Activated T-helper 2 cell treated with anti-CD3 and anti-CD28 coated beads, Interferon-gamma antibody, Interleukin-2, Interleukin-4, amounts not matched to agents 10 μg/mL and 5 μg/mL and 100 μg/mL, durations not matched to agents 14 hours and 24 hours and 36 hours (primary cell): ENCODE data around the gene ZNHIT6. TPM values are rescaled to one million over a fixed set of nuclear protein-coding genes. Genes with fewer than 3 reads are reported as not detected.
"Not testable (repeated sequence)": the region's sequence is repeated elsewhere in the genome, so short reads cannot be mapped to it uniquely, and the experiment has no call there.

Experiments used
- DNase-seq: peaks from one replicate; pipeline ENCODE4 v3.0.0; 2021; ENCODE audit warnings: low spot score
- H3K27ac Mint-ChIP-seq: one replicate; pipeline ENCODE4 v1.8.0; 2021; ENCODE audit warnings: mixed read lengths
- H3K27me3 Mint-ChIP-seq: one replicate; pipeline ENCODE4 v1.8.0; 2021; ENCODE audit warnings: low read depth, mixed read lengths
- H3K36me3 Mint-ChIP-seq: one replicate; pipeline ENCODE4 v1.8.0; 2021; ENCODE audit warnings: low read depth, mixed read lengths
- H3K4me1 Mint-ChIP-seq: one replicate; pipeline ENCODE4 v1.8.0; 2021; ENCODE audit warnings: low read depth, mixed read lengths
- H3K4me3 Mint-ChIP-seq: one replicate; pipeline ENCODE4 v1.8.0; 2021; ENCODE audit warnings: low read depth, mild to moderate bottlenecking, moderate library complexity, mixed read lengths
- H3K9me3 Mint-ChIP-seq: one replicate; pipeline ENCODE4 v1.8.0; 2021; ENCODE audit warnings: mixed read lengths
- intact Hi-C: fragments of 100-400 bp; cut with micrococcal nuclease; formaldehyde crosslinking; loops from one replicate; pipeline ENCODE4 v1.15.1; 2023
- total RNA-seq: library from RNA; stranded (reverse); gene quantifications from 2 replicates; pipeline ENCODE4 v1.2.3, GENCODE V29; 2022

The ZNHIT6 gene, protein sequence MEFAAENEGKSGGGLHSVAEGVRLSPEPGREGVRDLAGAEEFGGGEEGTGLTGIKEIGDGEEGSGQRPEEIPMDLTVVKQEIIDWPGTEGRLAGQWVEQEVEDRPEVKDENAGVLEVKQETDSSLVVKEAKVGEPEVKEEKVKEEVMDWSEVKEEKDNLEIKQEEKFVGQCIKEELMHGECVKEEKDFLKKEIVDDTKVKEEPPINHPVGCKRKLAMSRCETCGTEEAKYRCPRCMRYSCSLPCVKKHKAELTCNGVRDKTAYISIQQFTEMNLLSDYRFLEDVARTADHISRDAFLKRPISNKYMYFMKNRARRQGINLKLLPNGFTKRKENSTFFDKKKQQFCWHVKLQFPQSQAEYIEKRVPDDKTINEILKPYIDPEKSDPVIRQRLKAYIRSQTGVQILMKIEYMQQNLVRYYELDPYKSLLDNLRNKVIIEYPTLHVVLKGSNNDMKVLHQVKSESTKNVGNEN
- total RNA-seq, result 19.9 and 21.8 TPM in 2 replicates

DNA sequence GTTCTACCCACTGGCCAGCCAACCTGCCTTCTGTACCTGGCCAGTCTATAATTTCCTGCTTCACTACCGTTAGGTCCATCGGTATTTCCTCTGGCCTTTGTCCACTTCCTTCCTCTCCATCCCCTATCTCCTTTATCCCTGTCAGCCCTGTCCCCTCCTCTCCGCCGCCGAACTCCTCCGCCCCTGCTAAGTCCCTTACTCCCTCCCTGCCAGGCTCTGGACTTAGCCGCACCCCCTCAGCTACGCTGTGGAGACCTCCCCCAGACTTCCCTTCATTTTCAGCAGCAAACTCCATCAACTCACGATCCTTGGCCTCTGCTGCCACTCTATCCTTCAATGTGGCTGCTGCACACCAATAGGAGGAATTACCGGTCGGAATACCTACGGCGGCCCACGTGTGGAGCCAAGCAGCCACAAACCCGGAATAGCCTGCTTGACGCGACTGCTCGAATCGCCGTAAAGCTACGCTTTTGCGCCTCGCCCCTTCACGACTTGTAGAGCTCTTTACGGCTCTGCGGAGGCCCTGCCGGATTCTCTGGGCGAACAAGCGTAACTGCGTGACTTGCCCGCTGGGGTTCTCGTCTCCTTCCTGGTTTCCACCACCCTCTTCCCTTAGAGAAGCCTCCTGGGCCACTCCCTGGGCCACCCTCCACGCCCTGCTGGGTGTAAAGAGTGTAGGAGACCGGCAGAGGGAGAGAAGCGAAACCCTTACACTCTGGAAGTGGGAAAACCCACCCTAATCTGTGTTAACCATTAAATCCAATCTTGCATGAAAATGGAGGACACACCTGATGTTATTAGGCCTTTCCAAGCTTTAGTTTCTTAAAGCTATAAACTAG lies at the start of gene ZNHIT6:
TSS of gene ZNHIT6 (minus strand) at position 444 of the 839 bp plus-strand sequence. CDS start at position 295, 149 bp downstream.
- peaks cover 1% of the 10 kb centered on the region for H3K27me3 Mint-ChIP-seq
- intact Hi-C loops, result loop anchor here (5.0 kb wide), 2 partner anchors 131 to 411 kb away; no protein-coding TSS in a partner anchor
- no peak within 1 kb of the TSS for H3K27ac Mint-ChIP-seq
- peak; percentile 84 for DNase-seq
- H3K9me3 Mint-ChIP-seq, result no peaks in the 10 kb centered on the region
- peaks cover 28% of the 10 kb centered on the region for H3K36me3 Mint-ChIP-seq
- no peak within 1 kb of the TSS for H3K4me3 Mint-ChIP-seq
- H3K4me1 Mint-ChIP-seq, result peaks cover 20% of the 10 kb centered on the region

DNA sequence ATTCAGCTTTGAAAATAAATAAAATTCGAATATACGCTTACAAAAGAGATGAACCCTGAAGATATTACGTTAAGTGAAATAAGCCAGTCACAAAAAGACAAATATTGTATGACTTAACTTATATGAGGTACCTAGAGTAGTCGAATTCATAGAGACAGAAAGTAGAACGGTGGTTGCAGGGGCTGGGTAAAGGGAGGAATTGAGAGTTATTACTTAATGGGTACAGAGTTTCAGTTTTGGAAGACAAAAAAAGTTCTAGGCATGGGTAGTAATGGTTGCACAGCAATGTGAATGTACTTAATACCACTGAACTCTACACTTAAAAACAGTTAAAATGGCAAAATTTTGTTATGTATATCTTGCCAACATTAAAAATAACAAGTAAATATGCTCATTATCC lies 48.6 kb upstream of the ZNHIT6 start:
- Mint-ChIP-seq H3K4me3 (no peak overlapping the region), H3K9me3 (no peaks in the 10 kb centered on the region), H3K4me1 (no peaks in the 10 kb centered on the region), H3K27me3 (no peaks in the 10 kb centered on the region), H3K36me3 (no peaks in the 10 kb centered on the region), H3K27ac (no peak overlapping the region)
- intact Hi-C loops, result no loop called here
- DNase-seq, result no peak

DNA sequence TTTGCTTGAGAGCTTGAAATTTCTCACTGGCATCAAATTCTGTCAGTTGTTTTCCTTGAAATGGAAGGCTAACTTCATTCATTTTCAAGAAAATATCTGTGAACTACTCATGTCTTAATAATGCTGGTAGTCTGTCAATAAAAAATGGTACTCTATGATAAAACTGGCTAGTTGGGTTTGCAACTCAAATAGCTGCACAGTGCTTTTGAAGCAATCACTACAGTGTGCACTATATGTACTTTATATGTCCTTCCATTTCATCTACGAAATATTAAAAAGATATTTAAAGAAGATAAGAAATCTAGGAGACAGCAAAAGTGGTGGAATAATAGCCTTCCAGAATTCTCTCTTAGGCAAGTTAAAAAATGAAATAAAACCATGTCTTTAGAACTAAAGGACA lies 39.9 kb upstream of the ZNHIT6 start:
- Mint-ChIP-seq H3K36me3 (no peaks in the 10 kb centered on the region), H3K27ac (no peak overlapping the region), H3K4me3 (no peak overlapping the region), H3K9me3 (no peaks in the 10 kb centered on the region), H3K4me1 (no peaks in the 10 kb centered on the region), H3K27me3 (no peaks in the 10 kb centered on the region)
- no peak for DNase-seq
- intact Hi-C loops, result no loop called here

DNA sequence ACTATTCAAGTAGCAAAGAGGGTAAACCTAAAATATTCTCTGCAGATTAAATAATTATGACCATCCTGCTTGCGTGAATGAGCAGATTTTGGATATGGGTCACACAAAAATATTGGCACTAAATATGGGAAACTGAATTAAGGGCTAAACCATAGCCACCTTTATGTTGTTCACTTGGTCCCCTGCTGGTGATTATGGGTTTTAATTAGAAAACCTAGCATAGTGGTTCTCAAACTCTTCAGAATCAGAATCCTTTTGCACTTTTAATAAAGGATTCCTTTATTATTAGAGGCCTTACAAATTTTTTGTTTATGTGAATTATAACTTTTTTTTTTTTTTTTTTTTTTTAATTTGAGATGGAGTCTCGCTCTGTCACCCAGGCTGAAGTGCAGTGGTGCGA lies 38.5 kb upstream of the ZNHIT6 start:
- no peak overlapping the region for H3K4me3 Mint-ChIP-seq
- H3K4me1 Mint-ChIP-seq, result no peaks in the 10 kb centered on the region
- DNase-seq, result no peak
- H3K27me3 Mint-ChIP-seq, result no peaks in the 10 kb centered on the region
- intact Hi-C loops, result no loop called here
- H3K36me3 Mint-ChIP-seq, result no peaks in the 10 kb centered on the region
- no peaks in the 10 kb centered on the region for H3K9me3 Mint-ChIP-seq
- no peak overlapping the region for H3K27ac Mint-ChIP-seq

DNA sequence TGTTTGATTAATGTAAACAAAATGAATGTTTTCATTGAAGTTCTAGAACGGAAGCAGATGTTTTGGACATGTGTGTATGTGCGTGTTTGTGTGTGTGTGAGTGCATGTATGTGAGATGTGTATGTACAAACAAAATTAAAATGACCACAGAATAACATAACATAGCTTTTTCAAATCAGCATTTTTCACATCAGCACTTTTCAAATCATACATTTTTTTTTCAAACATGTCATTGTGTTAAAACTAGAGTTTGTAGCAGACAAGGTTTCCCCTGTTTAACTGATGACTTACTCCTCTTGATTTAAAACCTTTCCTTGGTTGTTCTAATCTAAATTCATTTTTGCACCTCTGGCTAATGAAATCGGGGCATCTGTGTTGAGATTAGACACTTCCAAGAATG lies 35.6 kb upstream of the ZNHIT6 start:
- no peaks in the 10 kb centered on the region for H3K36me3 Mint-ChIP-seq
- DNase-seq, result no peak
- H3K4me3 Mint-ChIP-seq, result no peak overlapping the region
- no peaks in the 10 kb centered on the region for H3K27me3 Mint-ChIP-seq
- intact Hi-C loops, result no loop called here
- H3K27ac Mint-ChIP-seq, result no peak overlapping the region
- no peaks in the 10 kb centered on the region for H3K4me1 Mint-ChIP-seq
- H3K9me3 Mint-ChIP-seq, result no peaks in the 10 kb centered on the region

DNA sequence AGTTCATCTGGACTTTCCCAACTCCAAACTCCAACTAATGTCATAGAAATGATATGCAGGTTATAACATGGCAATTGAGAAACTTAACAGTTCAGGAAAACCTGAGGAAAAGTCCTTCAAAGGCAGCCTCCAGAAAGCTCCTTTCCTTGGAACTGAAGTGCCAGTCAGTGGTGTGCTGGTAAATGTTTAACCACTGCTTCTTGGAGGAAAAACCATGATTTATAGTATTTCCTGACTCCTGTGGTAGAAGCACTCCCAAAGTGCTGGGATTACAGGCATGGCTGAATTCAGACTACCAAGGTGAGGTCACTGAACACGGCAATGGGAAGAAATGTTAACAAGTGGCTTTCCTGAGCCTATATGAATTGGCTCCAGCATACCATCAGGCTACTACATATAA lies 26.7 kb upstream of the ZNHIT6 start:
- DNase-seq, result no peak
- Mint-ChIP-seq H3K4me1 (no peaks in the 10 kb centered on the region), H3K36me3 (no peaks in the 10 kb centered on the region), H3K27me3 (no peaks in the 10 kb centered on the region), H3K9me3 (no peaks in the 10 kb centered on the region), H3K27ac (no peak overlapping the region), H3K4me3 (no peak overlapping the region)
- intact Hi-C loops, result no loop called here

DNA sequence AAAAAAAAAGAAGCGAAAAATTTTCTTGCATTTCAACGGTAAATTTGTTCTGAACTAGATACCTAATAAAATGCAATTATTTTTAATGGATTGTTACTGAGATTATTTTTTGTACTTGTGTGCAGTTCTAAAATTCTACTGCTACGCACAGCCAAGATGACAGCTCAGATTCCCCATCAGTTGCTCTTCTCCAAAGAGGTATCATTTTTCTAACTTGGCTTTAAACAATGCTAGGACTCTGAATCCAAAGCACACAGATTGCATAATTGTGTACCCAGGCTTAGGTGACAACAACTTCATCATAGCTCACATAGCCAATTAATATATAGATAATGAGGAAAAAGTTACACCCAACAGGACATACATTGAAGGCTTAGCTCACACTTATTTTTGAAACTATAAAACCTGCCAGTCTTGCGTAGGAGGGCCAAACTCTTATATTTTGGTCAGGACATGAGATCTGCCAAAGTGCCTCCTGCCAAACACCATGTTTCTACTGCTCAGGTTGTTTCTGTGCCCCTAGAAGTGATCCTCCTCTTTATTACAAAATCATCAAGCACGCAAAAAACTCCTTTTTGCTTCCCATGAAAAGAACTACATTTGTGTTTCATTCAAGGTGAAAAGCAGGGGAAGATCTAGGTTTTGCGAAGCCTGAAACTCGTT lies 10.6 kb upstream of the ZNHIT6 start:
- Mint-ChIP-seq H3K36me3 (no peaks in the 10 kb centered on the region), H3K4me1 (peaks cover 5% of the 10 kb centered on the region), H3K4me3 (no peak overlapping the region), H3K9me3 (peaks cover 19% of the 10 kb centered on the region), H3K27me3 (peaks cover 5% of the 10 kb centered on the region), H3K27ac (no peak overlapping the region)
- intact Hi-C loops, result no loop called here
- DNase-seq, result no peak

DNA sequence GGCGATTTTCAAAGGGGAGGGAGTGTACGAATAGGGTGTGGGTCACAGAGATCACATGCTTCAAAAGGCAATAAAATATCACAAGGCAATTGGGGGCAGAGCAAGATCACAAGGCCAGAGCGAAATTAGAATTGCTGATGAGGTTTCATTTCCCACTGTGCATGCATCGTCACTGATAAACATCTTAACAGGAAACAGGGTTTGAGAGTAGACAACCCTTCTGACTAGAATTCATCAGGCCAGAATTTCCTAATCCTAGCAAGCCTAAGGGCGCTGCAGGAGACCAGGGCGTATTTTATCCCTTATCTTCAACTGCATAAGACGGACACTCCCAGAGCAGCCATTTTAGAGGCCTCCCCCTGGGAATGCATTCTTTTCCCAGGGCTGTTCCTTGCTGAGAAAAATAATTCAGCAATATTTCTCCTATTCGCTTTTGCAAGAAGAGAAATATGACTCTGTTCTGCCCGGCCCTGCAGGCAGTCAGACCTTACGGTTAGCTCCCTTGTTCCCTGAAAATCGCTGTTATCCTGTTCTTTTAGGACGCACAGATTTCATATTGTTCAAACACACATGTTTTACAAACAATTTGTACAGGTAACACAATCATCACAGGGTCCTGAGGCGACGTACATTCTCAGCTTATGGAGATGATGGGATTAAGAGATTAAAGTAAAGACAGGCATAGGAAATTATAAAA lies 6.3 kb upstream of the ZNHIT6 start:
- intact Hi-C loops, H3K4me1 Mint-ChIP-seq, H3K27ac Mint-ChIP-seq, H3K4me3 Mint-ChIP-seq, H3K27me3 Mint-ChIP-seq, H3K36me3 Mint-ChIP-seq, DNase-seq: not testable (repeated sequence)
- H3K9me3 Mint-ChIP-seq, result peaks cover 13% of the 10 kb centered on the region

DNA sequence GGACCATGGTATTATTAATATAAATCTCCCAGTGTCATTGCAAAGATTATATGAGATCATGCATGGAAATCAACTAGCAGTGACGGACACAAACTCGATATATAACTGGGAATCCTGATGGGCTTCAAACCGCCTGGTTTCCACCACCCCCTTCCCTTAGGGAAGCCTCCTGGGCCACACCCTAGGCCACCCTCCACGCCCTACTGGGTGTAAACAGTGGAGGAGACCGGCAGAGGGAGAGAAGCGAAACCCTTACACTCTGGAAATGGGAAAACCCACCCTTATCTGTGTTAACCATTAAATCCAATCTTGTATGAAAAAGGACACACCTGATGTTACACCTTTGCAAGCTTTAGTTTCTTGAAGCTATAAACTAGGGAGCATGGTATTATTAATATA lies 595 bp upstream of the ZNHIT6 start:
- intact Hi-C loops, result loop anchor here (5.0 kb wide), 2 partner anchors 132 to 412 kb away; no protein-coding TSS in a partner anchor
- Mint-ChIP-seq H3K4me3 (no peak overlapping the region), H3K27ac (no peak overlapping the region), H3K36me3 (peaks cover 22% of the 10 kb centered on the region), H3K9me3 (peaks cover 3% of the 10 kb centered on the region), H3K27me3 (peaks cover 1% of the 10 kb centered on the region), H3K4me1 (peaks cover 13% of the 10 kb centered on the region)
- no peak for DNase-seq

DNA sequence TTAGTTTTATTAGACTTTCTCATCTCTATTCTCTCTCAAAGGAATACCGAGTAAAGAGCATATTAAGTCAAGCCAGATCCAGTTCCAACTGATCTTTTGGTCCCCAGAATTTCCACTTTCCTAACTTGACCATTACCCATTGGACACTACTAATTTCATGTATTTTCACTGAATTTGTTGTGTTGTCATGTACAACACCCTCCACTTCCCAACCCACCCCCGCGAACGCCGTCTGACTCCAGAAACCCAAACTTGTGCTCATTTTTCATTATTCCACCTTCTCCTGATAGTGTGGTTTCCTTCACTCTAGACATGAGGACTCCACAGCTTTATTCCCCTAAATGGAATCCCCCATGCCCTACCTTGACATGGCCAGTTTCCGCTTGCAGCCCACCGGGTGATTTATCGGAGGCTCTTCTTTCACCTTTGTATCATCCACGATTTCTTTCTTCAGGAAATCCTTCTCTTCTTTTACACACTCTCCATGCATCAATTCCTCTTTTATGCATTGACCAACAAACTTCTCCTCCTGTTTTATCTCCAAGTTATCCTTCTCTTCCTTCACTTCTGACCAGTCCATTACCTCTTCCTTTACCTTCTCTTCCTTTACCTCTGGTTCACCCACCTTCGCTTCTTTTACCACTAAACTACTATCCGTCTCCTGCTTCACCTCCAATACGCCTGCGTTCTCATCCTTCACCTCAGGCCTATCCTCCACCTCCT lies 805 bp downstream of the ZNHIT6 start:
- no peak for DNase-seq
- Mint-ChIP-seq H3K4me3 (no peak overlapping the region), H3K27me3 (peaks cover 1% of the 10 kb centered on the region), H3K36me3 (peaks cover 34% of the 10 kb centered on the region), H3K4me1 (peaks cover 21% of the 10 kb centered on the region), H3K9me3 (no peaks in the 10 kb centered on the region), H3K27ac (no peak overlapping the region)
- intact Hi-C loops, result loop anchor here (5.0 kb wide), 2 partner anchors 130 to 410 kb away; no protein-coding TSS in a partner anchor

DNA sequence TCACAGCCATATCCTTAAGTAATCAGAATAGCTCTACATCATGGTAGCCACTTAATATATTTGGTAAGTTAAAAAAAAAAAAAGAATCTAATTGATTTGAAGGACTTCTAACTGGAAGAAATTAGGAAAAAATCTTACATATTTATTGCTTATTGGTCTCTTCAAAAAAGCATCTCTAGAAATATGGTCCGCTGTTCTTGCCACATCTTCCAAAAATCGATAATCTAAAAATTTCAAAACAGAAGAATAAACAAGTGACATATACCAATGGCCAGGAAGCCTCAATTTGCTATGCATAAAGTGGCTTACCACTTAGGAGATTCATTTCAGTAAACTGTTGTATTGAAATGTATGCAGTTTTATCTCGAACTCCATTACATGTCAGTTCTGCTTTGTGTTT lies 2.3 kb downstream of the ZNHIT6 start:
- Mint-ChIP-seq H3K27me3 (no peaks in the 10 kb centered on the region), H3K9me3 (no peaks in the 10 kb centered on the region), H3K4me3 (peak overlapping the region; percentile 51), H3K27ac (no peak overlapping the region), H3K36me3 (peaks cover 49% of the 10 kb centered on the region), H3K4me1 (peaks cover 21% of the 10 kb centered on the region)
- DNase-seq, result no peak
- intact Hi-C loops, result loop anchor here (5.0 kb wide), 2 partner anchors 129 to 409 kb away; no protein-coding TSS in a partner anchor
